Osteoblast (primary cell): ENCODE measurements around the gene TMEM184C. TPM values are rescaled to one million over a fixed set of nuclear protein-coding genes. Genes with fewer than 3 reads are reported as not detected.

ENCODE experiments used
- DNase-seq: peaks from one replicate; pipeline ENCODE4 v3.0.0; 2011; ENCODE audit warnings: low spot score, mixed read lengths; ENCODE audit not compliant: insufficient read length; ENCODE audit errors: missing footprints
- H2AFZ ChIP-seq: 2 replicates; pipeline ENCODE4 v1.6.0; 2011; ENCODE audit warnings: mild to moderate bottlenecking, low read length
- H3K27ac ChIP-seq: 2 replicates; pipeline ENCODE4 v1.5.1; 2011; ENCODE audit warnings: mild to moderate bottlenecking, low read depth, low read length, moderate library complexity
- H3K27me3 ChIP-seq: 2 replicates; pipeline ENCODE4 v1.6.0; 2012; ENCODE audit warnings: mild to moderate bottlenecking, control low read depth, inconsistent platforms, low read length, moderate library complexity; ENCODE audit not compliant: insufficient read depth
- H3K36me3 ChIP-seq: 2 replicates; pipeline ENCODE4 v1.5.1; 2011; ENCODE audit warnings: mild to moderate bottlenecking, low read length, control low read depth, moderate library complexity; ENCODE audit not compliant: insufficient read depth
- H3K4me1 ChIP-seq: 2 replicates; pipeline ENCODE4 v1.5.1; 2011; ENCODE audit warnings: mild to moderate bottlenecking, low read length, control low read depth, moderate library complexity; ENCODE audit not compliant: insufficient read depth
- H3K4me2 ChIP-seq: 2 replicates; pipeline ENCODE4 v1.6.0; 2011; ENCODE audit warnings: mild to moderate bottlenecking, low read length; ENCODE audit not compliant: insufficient read depth
- H3K4me3 ChIP-seq: fragments of 200-600 bp; sonication (generic); 3 replicates; pipeline ENCODE4 v1.5.1; 2012; ENCODE audit warnings: mild to moderate bottlenecking, low read length, inconsistent platforms; ENCODE audit not compliant: insufficient read depth
- H3K79me2 ChIP-seq: 2 replicates; pipeline ENCODE4 v1.6.0; 2012; ENCODE audit warnings: mild to moderate bottlenecking, low read length, control low read depth, inconsistent platforms; ENCODE audit not compliant: insufficient read depth
- H3K9me3 ChIP-seq: 2 replicates; pipeline ENCODE4 v1.5.1; 2011; ENCODE audit warnings: low read depth, low read length, control low read depth
- H4K20me1 ChIP-seq: 2 replicates; pipeline ENCODE4 v1.6.0; 2012; ENCODE audit warnings: mild to moderate bottlenecking, low read length, control low read depth; ENCODE audit not compliant: insufficient read depth
- CTCF ChIP-seq: IDR thresholded peaks from 2 replicates; pipeline ENCODE4 v1.5.1; 2011; ENCODE audit warnings: mild to moderate bottlenecking, low read depth, low read length, moderate library complexity; ENCODE audit errors: extremely low read depth
- total RNA-seq: library from RNA; depleted of rRNA; stranded (reverse); fragments of >200 nt; gene quantifications from 2 replicates; pipeline ENCODE4 v1.2.3, GENCODE V29; 2012

The TMEM184C gene
- total RNA-seq, 1 donor = 43.4 TPM

- Histone ChIP-seq H3K4me1 (peaks cover 6% of the 10 kb centered on the region), H2AFZ (no peak overlapping the region), H3K27ac (no peak overlapping the region), H3K79me2 (peaks cover 6% of the 10 kb centered on the region), H3K4me2 (no peak overlapping the region), H3K9me3 (no peaks in the 10 kb centered on the region), H3K27me3 (no peaks in the 10 kb centered on the region), H3K36me3 (peaks cover 4% of the 10 kb centered on the region), H4K20me1 (no peaks in the 10 kb centered on the region), H3K4me3 (no peak overlapping the region)
- DNase-seq = no peak
- TF ChIP-seq CTCF = no peak
Observed at GRCh38 chr4:147651563-147651962, 34.4 kb downstream of the TMEM184C start.

GRCh38 chr4:147655639-147656038 is 38.4 kb downstream of the TMEM184C start:
- H2AFZ ChIP-seq = no peak overlapping the region
- no peak for DNase-seq

GRCh38 chr4:147658501-147658900 is 41.3 kb downstream of the TMEM184C start:
- Histone ChIP-seq H3K9me3 (no peaks in the 10 kb centered on the region), H3K27me3 (no peaks in the 10 kb centered on the region), H3K79me2 (no peaks in the 10 kb centered on the region), H2AFZ (no peak overlapping the region), H3K27ac (no peak overlapping the region), H3K36me3 (peaks cover 17% of the 10 kb centered on the region), H4K20me1 (no peaks in the 10 kb centered on the region), H3K4me1 (no peaks in the 10 kb centered on the region), H3K4me3 (no peak overlapping the region), H3K4me2 (no peak overlapping the region)
- DNase-seq = no peak
- no peak for TF ChIP-seq CTCF

More at GRCh38 chr4:147655639-147656038, 38.4 kb downstream of the TMEM184C start:
- no peak overlapping the region for H3K4me2 ChIP-seq
- no peak overlapping the region for H3K27ac ChIP-seq
- H3K9me3 ChIP-seq = no peaks in the 10 kb centered on the region
- no peak overlapping the region for H3K4me3 ChIP-seq
- no peak for TF ChIP-seq CTCF
- no peaks in the 10 kb centered on the region for H3K27me3 ChIP-seq
- no peaks in the 10 kb centered on the region for H3K4me1 ChIP-seq
- no peaks in the 10 kb centered on the region for H4K20me1 ChIP-seq
- no peaks in the 10 kb centered on the region for H3K79me2 ChIP-seq
- H3K36me3 ChIP-seq = peaks cover 13% of the 10 kb centered on the region

- H3K79me2 ChIP-seq = peaks cover 12% of the 10 kb centered on the region
- H3K9me3 ChIP-seq = no peaks in the 10 kb centered on the region
- H3K27ac ChIP-seq = no peak overlapping the region
- no peaks in the 10 kb centered on the region for H3K27me3 ChIP-seq
- H3K4me1 ChIP-seq = no peaks in the 10 kb centered on the region
- H3K4me3 ChIP-seq = no peak overlapping the region
- peak; percentile 25 for DNase-seq
- peaks cover 10% of the 10 kb centered on the region for H3K36me3 ChIP-seq
- H4K20me1 ChIP-seq = no peaks in the 10 kb centered on the region
- TF ChIP-seq CTCF = no peak
- H2AFZ ChIP-seq = no peak overlapping the region
- H3K4me2 ChIP-seq = no peak overlapping the region
Observed at GRCh38 chr4:147674073-147674472, 56.9 kb downstream of the TMEM184C start.
